ENCODE measurements around the gene SAMD11.

- TF ChIP-seq, protein P1, sequence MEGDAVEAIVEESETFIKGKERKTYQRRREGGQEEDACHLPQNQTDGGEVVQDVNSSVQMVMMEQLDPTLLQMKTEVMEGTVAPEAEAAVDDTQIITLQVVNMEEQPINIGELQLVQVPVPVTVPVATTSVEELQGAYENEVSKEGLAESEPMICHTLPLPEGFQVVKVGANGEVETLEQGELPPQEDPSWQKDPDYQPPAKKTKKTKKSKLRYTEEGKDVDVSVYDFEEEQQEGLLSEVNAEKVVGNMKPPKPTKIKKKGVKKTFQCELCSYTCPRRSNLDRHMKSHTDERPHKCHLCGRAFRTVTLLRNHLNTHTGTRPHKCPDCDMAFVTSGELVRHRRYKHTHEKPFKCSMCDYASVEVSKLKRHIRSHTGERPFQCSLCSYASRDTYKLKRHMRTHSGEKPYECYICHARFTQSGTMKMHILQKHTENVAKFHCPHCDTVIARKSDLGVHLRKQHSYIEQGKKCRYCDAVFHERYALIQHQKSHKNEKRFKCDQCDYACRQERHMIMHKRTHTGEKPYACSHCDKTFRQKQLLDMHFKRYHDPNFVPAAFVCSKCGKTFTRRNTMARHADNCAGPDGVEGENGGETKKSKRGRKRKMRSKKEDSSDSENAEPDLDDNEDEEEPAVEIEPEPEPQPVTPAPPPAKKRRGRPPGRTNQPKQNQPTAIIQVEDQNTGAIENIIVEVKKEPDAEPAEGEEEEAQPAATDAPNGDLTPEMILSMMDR (IDR thresholded peaks at IDR 0.05) = no peak
- no peak for TF ChIP-seq POLR2A (IDR thresholded peaks at IDR 0.05)
These were observed 41.2 kb downstream of the SAMD11 start for GRCh38 chr1:964691-965525.
